Thyroid gland (tissue), 4 donors: Measurements from ENCODE around the gene PTPN6.

Source experiments
- CTCF ChIP-seq, 6 experiments: fragments of 200-600 bp in 3 of 6; fragments of 450-650 bp in 3 of 6; sonication (generic) in 3 of 6; IDR thresholded peaks; one replicate each; pipeline ENCODE4 v1.5.1; 2016 to 2019; ENCODE audit warnings: antibody characterized with exemption in 6 of 6, mild to moderate bottlenecking in 2 of 6, inconsistent platforms in 1 of 6, moderate library complexity in 1 of 6
- POLR2A ChIP-seq, 2 donors: fragments of 450-650 bp; IDR thresholded peaks; one replicate each; pipeline ENCODE4 v1.6.1; 2017; ENCODE audit warnings: antibody characterized with exemption in 2 of 2, mild to moderate bottlenecking in 2 of 2, moderate library complexity in 1 of 2

- no peak for TF ChIP-seq CTCF (IDR thresholded peaks at IDR 0.05)
- TF ChIP-seq POLR2A (IDR thresholded peaks at IDR 0.05): no peak
Observed at GRCh38 chr12:6963791-6964413, 12.7 kb downstream of the PTPN6 start.
